HG03025 (cell line): Measurements from ENCODE around the gene FAM13C.

ENCODE experiments used
- ATAC-seq: cut with Tn5 transposase; IDR thresholded peaks from one replicate; pipeline ENCODE4 v1.9.1; 2021; ENCODE audit warnings: mild to moderate bottlenecking, moderate library complexity; ENCODE audit not compliant: unreplicated experiment, low FRiP score

The FAM13C gene

DNA sequence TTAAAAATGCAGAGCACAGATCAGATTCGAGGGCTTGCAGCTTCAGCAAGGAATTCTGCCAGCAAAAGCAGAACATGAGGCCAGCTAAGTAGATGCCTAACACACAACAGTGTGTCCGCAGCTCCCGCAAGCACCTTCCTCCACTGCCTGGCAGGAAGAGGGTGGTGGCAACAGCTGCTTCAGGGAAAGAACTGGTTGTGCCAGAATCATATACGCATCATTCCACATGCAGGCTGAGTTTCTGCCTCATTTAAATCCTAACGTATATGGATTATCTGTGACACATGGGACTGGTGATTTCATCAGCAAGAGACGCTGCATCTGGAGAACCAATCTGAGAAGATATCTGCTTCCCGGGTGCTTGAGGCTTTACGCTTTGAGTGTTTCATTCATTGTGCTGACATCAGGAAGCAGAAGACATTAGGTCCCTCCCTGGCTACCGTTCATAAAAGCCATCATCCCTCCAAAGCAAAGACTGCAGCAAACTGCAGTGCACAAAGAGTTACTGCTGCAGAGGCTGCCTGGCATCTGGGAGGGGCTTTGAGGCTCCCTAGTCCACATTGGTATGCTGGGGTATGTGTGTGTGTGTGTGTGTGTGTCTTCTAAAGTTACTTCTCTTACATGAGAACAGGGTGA, 78.8 kb downstream of the FAM13C start:
- no peak for ATAC-seq

DNA sequence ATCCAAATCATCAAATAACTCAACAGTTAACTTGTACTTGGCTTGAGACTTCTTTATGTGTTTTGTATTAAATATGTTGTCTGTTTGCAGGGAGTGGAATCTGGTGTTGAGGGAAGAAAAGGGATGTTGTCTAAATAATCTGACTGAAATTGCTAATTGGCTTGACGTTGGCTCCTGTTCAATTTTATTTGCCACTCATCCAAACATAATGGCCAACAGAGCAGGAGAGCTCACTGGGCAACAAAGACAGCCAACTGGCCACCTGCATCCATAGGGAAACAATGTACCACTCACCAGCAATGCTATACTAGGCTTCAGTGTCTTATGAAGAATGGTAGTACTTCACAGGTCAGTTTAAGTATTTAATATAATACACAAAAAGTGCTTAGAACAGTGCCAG, 80.5 kb downstream of the FAM13C start:
- ATAC-seq: no peak

DNA sequence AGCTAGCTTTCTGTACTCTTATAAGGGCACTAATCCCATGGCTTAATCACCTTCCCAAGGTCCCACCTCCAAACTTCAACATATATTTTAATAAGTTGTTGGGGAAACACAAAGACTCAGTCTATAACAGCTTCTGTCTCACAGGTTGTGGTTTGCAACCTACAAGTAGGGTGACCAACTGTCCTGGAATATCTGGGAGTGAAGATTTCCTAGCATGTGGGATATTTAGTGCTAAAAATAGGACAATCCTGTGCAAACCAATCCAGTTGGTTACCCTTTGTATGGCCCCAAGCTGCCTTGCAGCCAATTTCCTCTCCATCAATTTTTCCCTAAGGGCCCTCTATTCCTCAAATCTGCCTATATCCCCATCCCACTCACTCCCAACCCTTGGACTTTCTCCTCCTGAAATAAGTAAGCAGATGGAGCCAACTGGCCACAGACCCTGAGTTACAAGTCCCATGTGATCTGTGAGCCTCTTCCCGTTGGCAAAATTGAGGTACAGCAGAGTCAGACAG, 82.3 kb downstream of the FAM13C start:
- no peak for ATAC-seq

DNA sequence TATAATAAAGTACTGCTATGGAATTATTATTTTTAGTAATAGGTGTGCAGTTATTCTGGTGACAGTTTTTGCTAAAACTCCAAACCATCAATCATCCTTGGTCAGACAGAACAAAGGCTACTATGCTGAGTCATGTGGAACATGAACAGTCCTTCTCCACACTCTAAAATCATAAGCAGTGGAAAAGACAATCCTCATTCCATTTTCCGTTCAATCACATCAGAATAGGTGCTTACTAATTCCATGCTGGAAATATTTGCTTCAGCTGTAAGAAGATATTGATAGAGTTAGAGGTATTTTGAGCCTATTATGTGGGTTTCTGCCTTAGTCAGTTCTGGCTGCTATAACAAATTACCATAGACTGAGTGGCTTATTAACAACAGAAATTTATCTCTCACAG, 82.9 kb downstream of the FAM13C start:
- no peak for ATAC-seq

DNA sequence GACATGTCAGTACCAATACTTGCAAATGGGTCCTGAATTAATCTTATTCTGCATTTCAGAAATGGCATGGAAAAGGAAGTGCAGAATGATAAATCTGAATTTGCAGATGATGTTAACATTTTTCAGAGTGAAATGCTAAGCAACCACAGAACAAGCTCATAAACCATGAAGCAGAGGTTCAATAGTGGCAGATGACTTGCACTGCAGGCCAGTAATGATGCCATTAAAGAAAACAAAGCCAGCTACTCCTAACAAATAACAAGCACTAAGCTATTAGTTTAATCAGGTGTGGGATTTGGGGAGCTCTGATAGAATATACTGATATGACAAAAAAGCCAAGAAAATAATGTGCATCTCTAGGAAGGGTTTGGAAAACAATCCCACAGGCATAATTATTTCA, 85.4 kb downstream of the FAM13C start:
- ATAC-seq: no peak

DNA sequence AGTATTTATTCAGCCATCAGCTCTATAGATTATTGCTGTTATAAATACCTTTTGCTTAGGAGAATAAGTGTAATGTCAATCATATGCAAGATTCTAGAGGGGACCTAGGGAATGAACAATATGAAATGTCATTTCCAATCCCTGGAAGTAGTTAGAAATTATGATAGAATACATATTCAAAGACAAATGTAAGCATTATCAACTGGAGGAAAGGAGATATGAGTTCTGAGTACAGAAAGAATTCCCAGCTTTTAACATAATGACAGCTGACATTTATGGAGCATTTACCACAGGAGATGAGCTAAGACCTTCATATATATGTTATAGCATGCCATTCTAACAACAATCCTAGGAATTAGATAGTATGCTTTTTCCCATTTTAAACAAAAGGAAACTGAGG, 86.2 kb downstream of the FAM13C start:
- ATAC-seq: no peak

DNA sequence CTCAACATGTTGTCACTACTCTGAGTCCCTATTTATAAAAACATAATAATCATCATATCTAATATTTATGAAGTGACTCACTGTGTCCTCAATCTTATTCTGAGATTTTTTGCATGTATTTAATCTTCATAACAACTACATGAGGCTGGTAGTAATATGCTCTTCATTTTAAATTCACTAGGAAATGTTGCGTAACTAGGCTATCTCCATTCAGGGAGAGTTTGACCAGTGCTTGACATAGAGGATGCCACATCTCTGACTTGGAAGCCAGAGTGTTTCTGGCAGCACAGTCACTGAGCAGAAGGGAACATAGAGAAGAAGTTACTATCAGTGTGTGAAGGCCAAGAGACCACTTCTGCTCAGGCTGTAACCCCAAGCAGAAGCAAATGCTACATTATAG, 88.9 kb downstream of the FAM13C start:
- ATAC-seq: no peak

DNA sequence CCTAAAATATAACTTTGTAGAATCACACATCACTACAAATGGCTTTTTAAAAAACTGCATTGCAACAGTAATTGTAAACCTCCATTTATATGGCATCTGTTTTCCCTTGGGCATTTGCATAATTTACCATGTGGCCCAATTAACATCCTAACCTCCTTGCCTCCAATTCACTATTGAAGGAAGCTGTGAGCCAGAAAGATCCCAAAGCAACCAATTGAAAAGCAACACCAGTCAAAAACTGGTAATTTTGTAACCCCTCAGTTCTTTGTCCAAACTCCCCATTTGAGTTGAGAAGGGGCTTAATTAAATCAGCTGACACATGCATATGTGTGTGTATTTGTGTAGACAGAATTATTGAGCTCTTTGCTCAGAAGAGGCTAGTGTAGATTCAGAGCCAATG, 90.3 kb downstream of the FAM13C start:
- no peak for ATAC-seq

DNA sequence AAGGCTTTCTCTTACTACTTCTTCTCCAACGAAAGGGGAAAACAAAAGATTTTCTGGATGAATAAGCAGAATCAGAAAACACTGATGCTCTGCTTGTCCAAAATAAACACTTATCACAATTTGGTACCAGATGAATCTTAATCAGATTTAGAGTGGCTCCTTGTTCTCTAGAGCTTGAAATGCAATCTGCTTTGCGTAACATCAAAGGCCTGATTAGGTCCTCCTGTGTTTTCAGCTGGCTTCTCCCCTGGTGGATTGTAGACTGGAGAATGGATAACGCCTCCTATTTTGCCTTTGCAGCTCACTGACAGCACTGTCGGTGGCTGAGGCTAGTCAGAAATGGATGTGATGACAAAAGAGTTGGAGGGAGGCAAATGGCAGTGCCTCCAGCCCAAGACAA, 91.2 kb downstream of the FAM13C start:
- no peak for ATAC-seq

DNA sequence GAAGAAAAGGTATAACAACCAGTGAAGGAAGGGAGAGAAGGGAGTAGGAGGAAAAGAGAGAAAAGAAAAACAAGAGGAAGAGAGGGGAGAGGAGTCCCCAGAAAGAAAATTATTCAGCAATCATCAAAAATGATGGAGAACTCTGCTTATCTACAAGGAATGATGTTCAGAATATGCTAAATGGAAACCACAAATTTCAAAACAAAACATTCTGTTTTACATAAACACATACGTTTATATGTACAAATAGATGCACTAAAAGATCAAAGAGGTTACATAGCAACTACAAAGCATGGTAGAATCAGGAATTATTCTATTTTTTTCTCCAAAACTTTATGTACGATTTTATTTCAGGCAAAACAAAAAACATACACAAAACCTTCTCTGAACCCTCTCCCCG, 91.9 kb downstream of the FAM13C start:
- ATAC-seq: no peak

DNA sequence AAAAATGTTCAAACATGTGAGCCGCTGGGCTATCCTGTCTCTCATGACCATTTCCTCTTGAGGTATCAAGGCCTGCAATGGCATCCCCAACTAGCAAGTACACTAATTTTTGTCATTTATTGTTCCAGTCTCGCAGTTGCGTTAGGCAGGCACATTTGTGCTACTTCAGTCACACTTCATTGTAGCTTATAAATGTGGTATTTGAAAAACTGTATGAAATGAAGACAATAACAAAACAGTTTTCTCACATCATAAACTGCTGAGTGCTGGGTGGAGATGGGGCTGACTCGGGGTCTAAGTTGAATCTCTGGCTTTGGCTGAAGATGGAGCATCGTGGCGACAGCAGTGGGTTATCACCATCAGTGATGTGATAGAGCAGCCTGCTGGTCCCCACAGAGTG, 92.7 kb downstream of the FAM13C start:
- ATAC-seq: no peak

DNA sequence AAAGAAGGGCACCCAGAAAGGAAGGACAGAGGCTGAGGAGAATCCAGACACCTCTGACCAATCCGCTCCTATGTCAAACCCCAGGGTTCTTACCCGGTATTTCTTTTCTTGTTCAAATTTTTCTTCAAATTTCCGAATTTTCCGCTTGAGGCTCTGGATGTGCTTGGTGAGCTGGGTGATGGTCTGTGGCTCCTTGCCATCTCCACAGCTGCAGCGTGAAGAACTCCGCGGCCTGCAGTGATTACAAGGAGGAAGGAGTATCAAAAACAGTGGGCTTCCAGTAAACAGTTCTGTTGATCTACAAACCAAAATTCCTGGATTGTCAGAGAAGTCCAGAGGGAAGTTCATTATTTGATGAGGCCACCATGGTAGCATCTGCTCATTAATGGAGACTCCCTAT, 93.9 kb downstream of the FAM13C start:
- ATAC-seq: no peak

DNA sequence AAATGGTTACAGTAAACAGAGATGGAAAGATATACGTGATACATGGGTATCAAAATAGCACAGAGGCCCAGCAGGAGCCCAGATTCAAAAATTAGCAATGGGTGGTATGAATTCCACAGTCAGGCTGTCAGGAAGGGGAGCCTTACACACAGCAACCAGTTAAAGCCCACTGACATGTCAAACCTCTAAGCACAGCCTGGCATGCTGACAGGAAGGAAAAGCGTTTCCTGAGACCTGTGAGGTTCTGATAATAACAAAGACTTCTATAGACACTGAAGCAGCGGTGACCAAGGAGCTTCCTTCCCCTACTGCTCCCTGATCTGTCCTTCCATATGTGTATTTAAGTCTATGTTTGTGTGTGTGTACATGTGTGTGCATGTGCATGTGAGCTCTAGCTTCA, 96.0 kb downstream of the FAM13C start:
- no peak for ATAC-seq

DNA sequence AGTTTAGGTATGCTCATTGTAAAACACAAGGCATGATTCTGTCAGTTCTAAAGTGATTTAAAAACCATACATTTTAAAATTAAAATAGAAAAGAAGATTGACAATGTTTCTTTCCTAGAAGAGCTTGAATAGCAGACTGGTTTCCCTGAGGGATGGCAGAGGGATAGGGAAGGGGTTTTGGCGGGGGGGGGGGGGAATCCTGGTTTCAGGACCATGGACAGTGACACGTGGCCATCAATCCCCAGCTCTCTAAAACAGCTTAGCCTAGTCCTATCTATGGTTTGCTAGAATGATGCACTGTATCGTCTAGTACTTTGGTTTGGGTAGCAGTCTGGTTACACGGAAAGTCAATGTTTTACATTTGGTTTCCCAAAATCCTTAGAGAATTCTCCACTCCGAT, 97.2 kb downstream of the FAM13C start:
- no peak for ATAC-seq

DNA sequence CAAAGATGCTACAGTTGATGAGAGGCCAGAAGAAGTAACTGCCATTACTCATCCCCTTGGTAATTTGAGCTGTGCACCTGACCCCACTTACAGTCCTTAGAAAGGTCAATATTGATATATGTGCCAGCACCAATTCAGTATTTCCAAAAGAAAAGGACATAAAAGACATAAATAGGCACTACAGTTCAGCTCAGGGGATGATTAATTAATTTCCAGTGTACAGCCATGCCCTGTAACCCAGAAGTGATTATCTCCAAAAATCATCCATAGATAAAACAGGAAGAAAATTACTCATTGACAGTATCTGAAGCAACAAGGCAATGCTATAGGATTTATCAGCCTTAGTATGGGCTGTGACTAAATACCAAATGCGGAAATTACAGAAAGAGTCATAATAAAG, 103.5 kb downstream of the FAM13C start:
- no peak for ATAC-seq

DNA sequence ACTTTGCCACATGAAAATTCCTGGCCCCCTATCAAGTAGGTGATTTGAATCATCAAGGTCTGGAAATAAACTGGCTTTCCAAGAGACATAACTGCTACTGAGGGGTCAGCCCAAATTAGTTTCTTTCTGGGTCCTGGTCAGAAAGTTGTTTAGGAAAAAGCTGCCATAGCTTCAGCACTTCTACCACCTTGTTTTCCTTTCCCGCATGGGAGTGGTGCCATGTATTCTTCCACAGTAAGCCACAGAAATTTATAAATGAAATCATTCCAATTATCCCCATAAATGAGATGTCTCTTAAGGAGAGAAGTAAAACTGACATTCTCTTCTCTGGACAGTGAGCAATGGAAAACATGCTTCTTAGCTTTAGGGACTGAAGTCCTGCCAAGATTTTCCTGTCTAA, 105.1 kb downstream of the FAM13C start:
- no peak for ATAC-seq

DNA sequence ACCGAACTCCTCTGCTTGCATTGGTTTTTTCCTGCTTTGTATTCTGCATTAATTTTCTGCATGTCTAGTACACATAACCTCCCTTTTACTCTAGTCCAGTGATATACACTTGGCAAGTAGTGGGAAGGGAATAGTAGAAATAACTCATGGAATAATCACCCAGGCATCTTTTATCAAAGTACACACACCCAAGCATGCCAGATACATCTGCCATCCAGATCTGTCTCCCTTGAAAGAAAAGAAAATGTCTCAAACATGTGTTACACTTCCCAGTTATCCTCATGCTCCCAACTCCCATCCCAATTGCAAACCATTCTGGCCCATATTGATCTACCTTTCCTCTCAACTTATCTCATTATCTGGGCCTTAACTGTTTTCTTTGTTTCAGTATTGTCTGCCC, 106.9 kb downstream of the FAM13C start:
- ATAC-seq: no peak

DNA sequence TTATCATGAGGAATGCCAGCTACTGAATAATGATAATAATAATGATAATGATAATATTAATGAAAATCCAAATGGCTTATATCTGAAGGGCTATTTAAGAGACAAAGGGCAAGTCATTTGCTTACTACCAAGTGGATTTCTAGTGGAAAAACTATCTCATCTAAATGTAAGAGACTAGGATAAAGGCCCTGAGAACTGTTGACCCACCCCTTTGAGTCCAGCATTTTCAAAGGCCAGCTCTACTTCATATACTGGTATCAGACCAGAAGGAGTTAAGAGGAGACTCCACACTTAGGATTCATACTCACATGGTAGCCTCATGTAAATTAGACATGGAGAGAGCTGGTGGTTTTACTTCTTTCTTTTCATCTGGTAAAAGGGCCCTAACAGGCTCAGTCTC, 109.9 kb downstream of the FAM13C start:
- ATAC-seq: no peak

DNA sequence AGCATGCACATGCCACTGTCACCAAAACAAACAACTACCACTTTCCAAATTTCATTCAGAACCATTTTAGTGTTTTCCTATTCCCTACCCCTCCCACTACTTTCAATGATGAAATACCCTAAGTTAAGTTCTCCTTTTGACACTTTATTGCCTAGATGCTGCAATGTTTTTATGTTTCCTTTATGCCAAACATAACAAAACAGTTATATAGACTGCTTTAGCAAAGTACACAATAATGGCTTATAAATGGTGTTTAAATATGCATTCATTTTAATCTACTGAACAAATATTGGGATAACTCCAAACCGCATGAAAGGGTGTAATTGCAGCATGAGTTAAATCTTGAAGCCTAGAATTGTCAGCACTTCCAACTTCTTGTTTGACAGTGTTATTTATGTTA, 116.7 kb downstream of the FAM13C start:
- ATAC-seq: no peak

DNA sequence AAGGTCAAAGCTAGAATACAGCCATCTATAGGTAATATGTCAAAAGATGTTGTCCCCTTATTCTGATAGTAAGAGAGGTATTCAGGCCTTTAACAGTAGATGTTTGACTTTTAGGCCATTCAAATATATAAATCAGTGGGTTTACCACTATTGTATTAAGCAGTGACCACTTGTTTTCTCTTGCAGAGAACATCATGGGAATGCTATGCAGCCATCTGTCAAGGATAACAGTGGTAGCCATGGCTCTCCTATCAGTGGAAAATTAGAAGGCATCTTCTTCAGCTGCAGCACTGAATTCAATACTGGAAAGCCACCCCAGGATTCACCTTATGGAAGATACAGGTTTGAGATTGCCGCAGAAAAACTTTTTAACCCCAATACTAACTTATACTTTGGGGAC, 117.5 kb downstream of the FAM13C start:
- no peak for ATAC-seq

DNA sequence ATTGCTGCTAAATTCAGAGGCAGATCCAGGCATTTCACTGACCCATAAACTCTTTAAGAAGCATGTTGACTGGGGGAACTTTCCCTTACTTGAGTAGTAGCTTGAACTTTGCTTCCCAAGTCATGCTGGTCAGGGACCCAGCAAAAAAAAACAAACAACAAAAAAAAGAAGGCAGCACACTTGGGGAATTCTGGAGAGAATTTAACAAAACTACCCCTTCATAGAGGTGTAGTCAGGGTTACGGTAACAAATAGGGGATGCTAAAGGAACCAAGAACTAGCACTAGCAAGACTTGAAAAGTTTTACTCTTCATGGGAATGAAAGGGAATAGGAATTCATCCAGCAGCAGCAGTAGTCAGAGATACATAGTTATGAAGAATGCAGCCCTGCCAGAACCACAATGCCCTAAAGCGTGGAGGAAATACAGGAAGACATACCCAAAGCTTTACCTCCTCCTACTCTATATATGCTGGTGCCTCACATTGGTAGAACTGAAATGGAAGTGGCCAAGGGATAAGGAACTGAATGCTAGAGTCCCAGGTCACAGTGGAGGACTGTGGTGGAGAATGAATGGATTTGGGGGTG, 118.6 kb downstream of the FAM13C start:
- ATAC-seq: no peak

DNA sequence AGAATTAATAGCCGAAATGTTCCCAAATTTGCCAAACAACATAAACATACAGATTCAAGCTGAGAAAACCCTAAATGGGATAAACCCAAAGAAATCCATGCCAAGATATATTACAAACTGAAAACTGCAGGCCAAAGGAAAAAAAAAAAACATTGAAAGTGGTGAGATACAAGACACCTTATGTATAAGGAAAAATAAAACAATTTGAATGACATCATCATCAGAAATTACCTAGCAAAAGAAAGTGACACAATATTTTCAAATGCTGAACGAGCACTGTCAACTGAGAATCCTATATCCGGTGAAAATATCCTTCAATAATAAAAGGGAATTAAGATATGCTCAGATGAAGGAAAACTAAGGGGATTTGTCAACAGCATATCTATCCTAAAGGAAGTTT, 119.4 kb downstream of the FAM13C start:
- no peak for ATAC-seq

DNA sequence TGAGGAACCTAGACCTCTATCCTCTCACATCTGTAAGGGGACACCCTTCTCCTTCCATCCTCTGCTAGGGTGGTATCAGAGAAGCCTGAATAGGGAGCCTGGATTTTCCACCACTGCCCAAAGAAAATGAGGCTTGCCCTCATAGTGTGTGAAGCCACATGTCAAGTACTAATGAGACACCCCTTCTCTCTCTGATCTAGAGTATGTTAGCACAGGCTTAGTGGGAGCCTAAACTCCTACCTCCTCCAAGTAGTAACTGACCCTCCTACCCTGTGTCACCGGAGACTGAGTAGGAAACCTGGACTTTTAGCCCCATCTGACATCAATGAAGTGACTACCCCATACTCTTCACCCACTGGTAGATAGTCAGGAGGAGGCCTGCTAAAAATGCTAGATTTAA, 120.3 kb downstream of the FAM13C start:
- no peak for ATAC-seq
